Fibroblast of the aortic adventitia (primary cell): ENCODE measurements around the gene TLX2. TPM values are rescaled to one million over a fixed set of nuclear protein-coding genes. Genes with fewer than 3 reads are reported as not detected.

Experiments used
- DNase-seq: peaks from one replicate; pipeline ENCODE4 v3.0.0-alpha.2; 2010; ENCODE audit warnings: low read depth
- H3K4me3 ChIP-seq: 2 replicates; pipeline ENCODE4 v1.5.1; 2011; ENCODE audit warnings: low read depth, mild to moderate bottlenecking, control low read depth, low read length, moderate library complexity
- CTCF ChIP-seq: IDR thresholded peaks from 2 replicates; pipeline ENCODE4 v1.5.1; 2011; ENCODE audit warnings: mild to moderate bottlenecking, low read length, control low read depth, inconsistent platforms; ENCODE audit not compliant: insufficient read depth
- total RNA-seq: library from RNA; depleted of rRNA; stranded (reverse); fragments of >200 nt; gene quantifications from 2 replicates; pipeline ENCODE4 v1.2.3, GENCODE V29; 2012; ENCODE audit warnings: low replicate concordance

The TLX2 gene
- total RNA-seq, 1 donor, result not detected

DNA sequence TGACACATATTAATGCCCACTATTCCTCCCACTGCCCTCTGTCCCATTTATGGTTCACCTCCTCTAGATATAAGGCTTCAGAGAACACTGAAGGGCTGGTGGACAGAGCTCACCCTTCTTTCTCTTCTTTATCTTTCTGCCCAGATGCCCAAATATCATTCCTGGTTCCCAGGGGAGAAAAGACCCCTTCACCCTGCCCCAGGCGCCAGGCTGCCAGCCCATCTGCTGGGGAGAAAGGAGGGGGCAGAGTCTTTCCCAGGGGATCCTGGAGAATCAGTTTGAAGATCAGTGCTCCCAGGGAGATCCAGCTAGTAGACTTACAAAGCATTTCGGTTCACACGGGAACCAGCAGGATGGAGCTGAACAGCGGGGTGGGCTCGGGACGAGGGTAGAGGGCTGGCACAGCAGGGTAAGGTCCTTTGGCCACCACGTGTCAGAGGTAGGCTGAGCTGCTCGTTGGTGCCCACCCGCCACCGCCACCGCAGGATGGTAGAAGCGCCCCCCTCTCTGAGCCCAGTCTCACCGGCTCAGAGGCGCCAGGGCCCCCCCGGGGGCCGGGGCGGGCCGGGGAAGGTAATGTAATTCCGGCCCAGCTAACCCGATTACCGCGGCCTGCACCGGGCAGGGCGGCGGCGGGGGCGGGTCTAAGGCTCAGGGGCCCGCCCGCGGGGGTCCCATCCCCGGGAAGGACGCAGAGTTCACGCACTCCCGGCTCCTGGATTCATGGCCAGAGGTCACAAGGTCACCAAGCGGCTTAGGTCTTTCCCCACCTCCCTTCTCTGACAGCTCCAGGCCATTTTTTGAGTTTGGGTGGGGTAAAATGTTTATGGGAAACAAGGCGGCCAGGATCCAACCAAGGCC, 1.3 kb upstream of the TLX2 start:
- no peak for TF ChIP-seq CTCF
- no peak for DNase-seq
- no peak overlapping the region for H3K4me3 ChIP-seq

- no peak for TF ChIP-seq CTCF
- DNase-seq, result no peak
Observed at GRCh38 chr2:74513605-74514367, 464 bp upstream of the TLX2 start.

DNA sequence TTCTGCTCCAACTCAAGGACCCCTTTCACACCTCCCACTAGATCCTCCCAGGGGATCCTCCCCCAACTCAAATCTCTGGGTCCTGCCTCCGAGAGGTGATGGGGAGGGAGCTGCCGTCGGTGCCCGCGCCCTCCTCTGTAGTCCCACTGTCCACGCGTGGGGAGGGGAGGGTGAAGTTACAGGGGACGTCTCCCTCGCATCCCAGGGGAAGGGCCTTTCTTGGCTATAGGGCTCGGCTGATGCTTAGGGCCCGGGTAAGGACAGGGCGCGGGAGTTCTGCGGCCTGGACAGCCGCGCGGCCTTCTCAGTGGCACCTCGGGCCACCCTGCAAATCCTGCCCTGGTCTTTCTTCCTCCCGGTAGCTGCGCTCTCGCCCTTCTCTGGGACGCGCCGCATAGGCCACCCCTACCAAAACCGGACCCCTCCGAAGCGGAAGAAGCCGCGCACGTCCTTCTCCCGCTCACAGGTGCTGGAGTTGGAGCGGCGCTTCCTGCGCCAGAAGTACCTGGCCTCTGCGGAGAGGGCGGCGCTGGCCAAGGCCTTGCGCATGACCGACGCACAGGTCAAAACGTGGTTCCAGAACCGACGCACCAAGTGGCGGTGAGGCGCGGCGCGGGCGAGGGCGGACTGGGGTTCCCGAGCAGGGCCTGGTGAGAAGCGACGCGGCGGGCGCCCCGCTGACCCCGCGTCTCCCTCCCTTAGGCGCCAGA, 1.2 kb downstream of the TLX2 start:
- no peak for TF ChIP-seq CTCF
- DNase-seq, result no peak
- no peak overlapping the region for H3K4me3 ChIP-seq

More at GRCh38 chr2:74513605-74514367, 464 bp upstream of the TLX2 start:
- no peak overlapping the region for H3K4me3 ChIP-seq

- no peak for TF ChIP-seq CTCF
- DNase-seq, result no peak
- H3K4me3 ChIP-seq, result no peak overlapping the region
Observed at GRCh38 chr2:74515981-74516633, 1.9 kb downstream of the TLX2 start.

DNA sequence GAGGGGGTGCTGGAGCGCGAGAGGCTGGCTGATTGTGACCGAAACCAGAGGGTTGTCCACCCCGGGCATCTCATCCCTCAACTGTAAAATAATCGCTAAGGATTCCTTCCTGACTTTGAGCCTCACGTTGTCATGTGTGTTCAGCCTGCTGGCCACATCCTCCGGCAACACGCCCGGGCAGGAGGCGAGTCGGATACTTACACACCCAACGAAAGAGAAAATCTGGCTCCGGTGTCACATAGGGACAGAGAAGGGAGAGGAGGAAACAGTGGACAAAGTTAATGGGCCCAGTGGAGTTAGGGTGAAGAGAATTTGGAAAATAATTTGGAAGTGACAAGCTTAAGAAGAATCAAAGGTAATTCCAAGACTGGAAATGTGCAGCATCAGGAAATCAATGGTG, 2.4 kb downstream of the TLX2 start:
- no peak overlapping the region for H3K4me3 ChIP-seq
- no peak for DNase-seq
- no peak for TF ChIP-seq CTCF

- no peak for DNase-seq
- H3K4me3 ChIP-seq, result no peak overlapping the region
- TF ChIP-seq CTCF, result no peak
Observed at GRCh38 chr2:74522516-74522915, 8.3 kb downstream of the TLX2 start.
